ENCODE measurements around the gene PARD3.
"Not testable (repeated sequence)": the region's sequence is repeated elsewhere in the genome, so short reads cannot be mapped to it uniquely, and the experiment has no call there.

The PARD3 gene

DNA sequence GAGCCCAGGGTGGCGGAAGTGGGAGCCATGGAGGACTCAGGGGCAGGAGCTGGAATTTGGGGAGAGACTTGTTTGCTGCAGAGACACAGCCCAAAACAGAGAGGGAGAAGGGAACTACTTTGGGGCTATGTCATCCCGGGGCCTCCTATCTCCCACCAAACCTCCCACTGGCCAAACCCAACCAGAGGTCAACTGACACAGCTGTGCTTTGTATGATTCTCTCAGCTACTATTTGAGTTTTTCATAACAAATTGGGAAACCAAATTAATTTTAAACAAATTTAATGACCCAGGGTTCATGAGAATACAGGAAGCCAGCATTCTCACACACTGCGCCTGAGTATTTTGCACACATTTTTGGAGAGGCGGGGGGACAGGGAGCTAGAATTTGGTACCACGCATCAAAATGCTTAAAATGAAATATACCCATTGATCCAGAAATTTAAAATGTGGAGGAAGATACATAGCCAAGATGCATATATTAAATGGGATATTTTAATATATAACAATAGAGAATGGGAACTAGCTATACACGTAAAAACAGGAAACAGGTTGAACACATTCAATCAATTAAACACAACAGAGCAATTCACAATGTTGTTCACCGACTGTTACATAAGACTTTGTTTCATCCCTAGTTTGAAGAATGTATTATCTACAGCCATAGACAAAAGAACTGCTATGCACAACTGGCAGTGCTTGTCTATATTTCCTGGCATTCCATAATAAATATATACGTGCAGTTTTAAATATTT, 105.3 kb downstream of the PARD3 start:
- no peak for DNase-seq

DNA sequence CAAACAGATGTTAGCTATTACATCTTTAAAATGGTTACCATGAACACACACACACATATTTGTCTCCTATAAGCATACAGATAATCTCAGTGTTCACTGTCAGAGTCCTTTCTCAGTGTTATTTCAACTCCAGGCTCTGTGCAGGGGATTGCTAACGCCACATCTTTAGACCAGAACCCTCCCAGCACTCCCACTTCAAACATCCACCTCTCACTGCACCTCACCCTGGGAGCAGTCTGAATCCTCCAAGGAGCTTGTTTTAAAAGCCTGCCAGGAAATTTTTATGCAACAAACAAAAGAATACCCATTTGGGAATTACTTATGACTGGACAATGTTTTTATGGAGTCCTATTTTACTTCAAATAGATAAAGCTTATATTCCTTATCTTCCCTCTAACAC, 107.4 kb downstream of the PARD3 start:
- no peak for DNase-seq

DNA sequence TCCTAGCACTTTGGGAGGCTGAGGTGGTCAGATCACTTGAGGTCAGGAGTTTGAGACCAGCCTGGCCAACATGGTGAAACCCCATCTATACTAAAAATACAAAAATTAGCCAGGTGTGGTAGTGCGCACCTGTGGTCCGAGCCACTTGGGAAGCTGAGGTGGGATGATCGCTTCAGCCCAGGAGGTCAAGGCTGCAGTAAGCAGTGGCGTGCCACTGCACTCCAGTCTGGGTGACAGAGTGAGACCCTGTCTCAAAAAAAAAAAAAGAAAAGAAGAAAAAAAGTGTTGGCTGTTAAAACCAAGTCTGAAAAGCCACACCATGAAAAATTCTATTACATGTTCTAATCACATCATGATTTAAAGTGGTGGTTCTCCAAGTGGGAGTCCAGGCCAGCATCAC, 108.1 kb downstream of the PARD3 start:
- DNase-seq, result not testable (repeated sequence)

DNA sequence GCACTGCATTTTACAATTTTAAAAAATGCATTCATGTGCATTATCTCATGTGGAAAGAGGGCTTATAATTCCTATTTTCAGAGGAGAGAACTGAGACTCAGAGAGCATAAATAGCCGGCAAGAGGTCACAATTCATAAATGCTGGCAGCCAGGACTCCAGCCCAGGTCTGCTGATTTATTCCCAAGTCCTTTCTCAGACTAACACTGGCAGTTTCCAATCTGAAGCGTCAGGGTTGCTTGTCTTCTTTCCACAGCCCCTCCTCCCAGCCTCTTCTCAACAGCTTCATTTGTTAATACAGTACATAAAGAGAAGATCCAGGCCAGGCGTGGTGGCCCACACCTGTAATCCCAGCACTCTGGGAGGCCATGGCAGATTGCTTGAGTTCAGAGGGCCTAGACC, 108.9 kb downstream of the PARD3 start:
- no peak for DNase-seq

DNA sequence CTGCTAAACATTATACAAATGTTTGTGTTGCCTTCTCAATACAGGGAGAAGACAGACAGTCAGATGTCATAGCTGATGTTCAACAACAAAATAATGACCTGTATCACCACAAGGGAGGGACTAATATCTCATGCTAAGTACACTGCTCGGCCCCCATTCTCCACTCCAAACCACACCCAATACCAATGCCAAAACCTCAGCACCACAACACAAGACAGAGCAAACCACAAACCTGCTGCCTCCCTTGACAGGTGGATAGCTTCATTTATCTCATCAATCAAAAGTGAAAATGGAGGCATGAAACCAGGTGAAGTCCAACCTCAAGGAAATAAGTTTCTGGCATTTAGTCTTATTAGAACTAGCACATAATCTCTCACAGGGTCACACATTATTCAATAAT, 109.5 kb downstream of the PARD3 start:
- no peak for DNase-seq

DNA sequence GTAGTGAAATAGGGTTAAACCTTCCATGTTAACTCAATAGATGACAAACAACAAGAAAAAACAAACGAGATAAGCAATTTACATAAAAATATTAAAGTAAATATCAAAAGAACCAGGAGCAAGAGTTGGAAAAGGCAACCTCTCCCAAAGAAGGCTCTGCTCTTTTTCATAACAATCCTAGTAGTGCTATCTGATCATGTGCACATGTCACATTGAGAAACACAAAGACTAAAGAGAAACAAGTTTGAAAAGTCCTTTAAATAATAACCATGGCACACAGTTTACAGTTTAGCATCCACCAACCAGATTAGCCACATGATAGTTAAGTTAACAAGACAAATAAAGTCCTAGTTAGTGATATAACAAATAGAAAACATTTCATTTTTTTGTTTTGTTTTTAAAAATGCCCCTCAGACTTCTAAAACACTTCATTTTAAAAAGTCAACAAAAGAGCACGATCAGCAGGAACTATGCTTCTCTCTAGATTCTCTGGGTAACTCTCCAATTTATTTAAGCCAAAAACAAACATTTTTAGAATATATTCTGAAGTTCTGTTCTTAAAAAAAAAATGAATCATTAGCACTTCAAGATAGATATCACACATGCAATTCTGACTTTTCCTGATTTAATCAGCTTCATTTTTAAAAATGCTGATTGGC, 110.4 kb downstream of the PARD3 start:
- no peak for DNase-seq

DNA sequence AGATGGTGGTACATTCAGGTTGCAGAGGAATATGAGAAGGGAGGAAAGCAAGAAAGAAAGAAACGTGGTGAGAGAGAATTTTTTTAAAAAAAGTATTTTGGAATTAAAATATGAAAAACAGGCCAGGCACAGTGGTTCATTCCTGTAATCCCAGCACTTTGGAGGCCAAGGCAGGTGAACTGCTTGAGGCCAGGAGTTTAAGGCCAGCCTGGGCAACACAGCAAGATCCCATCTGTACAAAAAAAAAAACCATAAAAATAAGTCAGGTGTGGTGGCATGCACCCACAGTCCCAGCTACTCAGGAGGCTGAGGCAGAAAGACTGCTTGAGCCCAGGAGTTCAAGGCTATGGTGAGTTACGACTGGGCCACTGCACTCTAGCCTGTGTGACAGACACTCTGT, 112.1 kb downstream of the PARD3 start:
- DNase-seq, result no peak

DNA sequence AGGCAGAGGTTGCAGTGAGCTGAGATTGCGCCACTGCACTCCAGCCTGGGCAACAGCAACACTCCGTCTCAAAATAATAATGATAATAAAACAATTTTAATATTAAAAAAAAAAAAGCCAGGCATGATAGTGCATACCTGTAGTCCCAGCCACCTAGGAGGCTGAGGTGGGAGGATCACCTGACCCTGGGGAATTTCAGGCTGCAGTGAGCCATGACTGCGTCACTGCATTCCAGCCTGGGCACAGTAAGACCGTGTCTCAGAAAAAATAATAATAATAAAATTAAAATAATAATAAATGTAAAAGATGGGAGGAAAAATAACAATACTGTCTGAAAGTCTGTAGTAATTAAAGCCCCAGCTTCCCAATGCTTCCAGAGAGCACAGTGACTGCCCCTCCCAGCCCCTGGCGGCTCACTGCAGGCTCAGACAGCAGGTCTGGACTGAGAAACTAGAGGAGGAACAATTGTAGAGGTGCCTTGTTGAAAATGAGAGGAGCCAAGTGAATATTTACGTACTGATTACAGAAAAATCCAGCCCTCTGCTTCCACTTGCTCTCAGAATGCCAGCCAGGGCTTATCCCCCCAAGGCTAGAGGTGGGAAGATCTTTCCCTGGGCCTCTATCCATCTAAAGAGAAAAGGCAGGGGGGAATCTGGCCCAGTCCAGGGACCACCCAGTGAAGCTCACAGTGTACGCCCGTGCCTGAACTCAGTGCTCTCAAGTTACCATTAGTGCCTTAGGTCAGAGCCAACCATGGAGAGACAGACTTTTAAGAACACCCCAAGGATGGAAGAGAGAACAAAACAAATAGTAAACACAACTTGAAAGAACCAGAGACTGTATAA, 112.8 kb downstream of the PARD3 start:
- no peak for DNase-seq

DNA sequence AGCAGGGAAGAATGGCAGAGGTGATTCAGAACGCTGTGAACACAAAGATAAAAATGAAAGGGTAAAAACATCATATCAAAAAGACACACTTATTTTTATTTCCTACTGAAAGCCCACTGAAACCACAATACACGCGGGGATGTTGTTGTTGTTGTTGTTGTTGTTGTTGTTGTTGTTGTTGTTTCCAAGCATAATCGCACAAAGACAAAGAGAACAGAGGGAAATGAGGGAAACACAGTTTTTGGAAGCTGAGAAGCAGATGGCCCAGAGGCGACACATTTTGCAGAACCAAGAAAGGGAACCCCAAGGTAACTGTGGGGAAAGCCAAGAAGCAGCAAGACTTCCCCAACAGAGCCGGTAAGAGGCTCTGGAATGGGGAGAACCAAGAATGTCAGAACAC, 113.9 kb downstream of the PARD3 start:
- DNase-seq, result no peak

DNA sequence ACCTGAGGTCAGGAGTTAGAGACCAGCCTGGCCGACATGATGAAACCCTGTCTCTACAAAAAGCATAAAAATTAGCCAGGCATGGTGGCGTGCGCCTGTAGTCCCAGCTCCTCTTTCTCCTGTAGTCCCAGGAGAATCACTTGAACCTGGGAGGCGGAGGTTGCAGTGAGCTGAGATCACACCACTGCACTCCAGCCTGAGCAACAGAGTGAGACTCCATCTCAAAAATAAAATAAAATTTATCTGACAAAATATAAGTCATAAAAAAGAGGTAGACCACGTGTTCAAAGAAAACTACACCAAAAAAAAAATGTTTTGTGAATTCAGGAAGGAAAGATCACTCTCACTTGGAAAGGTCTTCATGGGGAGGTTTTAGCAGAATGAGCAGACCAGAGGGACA, 114.3 kb downstream of the PARD3 start:
- DNase-seq, result not testable (repeated sequence)

DNA sequence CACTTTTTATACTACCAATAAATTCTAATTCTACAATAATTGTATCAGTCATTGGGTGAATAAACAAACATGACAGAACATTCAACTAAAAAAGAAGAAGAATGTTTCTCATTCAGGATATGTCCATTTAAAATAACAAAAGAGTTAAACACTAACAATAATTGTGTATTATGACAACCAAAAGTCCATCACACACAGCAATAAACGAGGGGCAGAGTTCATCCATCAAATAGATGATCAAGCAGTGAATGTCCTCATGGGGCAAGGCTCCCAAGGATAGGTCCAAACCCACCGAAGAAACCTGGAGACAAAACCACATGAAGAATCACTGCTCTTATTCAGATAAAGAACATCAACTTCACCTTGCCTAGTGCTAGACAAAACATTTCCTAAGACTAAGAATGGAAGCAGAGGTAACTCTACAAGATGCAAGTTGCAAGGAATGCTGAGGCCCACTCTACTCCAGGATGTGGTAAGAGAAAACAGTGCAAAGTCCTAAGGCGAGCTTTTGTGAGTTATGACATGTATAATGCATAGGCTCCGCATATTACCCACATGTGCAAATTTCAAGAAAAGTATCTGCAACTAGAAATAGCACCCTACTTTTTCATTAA, 115.1 kb downstream of the PARD3 start:
- no peak for DNase-seq

DNA sequence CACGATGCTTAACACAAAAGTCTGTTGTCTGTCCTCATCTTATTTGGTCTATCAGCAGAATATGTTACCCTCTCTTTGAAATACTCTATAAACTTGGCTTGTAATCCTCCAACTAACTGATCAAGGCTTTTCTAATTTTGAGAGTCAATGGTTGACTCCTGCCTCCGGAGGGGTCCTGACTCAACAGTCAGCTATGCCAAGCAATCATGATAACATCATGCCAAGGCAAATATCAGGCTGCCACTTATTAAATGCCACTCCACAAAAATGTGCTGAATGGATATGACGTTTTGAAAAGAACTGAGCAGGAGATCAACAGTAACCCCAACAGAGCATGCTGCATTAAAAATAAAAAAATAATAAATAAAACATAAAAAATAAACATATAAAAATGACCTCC, 116.1 kb downstream of the PARD3 start:
- DNase-seq, result no peak

DNA sequence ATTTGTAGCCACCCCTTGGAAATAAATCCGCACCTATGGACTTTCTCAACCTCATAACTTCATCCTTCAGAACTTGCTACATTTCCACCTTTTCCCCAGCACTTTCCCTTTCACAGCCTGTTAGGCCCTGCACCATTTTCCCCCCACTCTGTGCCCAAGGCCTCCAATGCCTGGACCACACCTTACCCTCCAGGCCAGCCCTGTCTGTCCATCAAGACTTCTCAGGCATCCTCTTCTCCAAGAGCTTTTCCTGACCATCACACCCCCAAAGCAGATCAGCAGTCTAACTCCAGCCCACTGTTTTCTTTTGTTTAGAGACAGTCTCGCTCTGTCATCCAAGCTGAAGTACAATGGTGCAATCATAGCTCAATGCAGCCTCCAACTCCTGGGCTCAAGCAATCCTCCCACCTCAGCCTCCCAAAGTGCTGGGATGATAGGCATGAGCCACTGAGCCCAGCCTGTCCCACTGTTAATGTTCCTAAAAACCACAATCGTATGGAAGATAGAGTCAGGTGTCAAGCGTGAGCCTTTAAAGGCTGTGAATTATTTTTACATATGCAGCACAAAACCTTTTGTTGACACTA, 116.8 kb downstream of the PARD3 start:
- DNase-seq, result no peak

DNA sequence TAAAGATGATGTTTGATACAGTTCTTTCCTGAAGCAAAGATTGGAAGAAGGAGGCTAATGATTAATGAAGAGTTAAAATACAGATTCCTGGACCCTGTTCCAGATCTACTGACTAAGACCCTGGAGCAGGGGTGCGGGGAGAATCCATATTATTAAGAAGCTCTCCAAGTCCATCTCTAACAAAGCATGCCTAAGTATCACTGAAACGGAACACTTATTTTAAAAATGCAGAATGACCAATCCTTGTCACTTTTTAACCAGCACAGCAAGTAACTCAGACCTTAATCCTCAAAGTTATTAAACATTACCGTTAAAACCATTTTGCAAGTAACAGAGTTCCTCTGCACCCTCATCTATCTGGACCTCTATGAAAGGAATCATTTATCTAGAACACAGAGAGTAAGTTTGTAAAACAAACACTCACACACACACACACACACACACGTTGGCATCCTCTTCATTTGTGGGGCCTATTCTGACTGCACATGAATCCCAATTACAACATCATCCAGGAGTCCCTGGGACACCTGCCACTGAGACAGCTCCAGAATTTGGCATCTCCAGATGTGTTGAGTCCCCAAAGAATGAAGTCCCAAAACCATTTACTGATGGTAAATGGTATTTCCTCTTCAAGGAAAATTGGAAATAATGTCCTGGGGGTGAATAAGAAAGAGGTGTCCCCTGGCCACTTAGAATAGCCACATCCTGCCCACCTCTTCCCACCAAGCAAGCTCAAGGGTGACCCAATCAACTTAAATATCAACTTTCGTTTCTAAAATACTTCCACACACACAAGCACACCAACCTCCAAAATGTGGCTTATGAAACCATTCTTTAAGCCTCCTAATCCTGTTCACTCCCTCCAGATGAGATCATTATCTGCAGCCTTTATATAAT, 117.5 kb downstream of the PARD3 start:
- DNase-seq, result no peak

DNA sequence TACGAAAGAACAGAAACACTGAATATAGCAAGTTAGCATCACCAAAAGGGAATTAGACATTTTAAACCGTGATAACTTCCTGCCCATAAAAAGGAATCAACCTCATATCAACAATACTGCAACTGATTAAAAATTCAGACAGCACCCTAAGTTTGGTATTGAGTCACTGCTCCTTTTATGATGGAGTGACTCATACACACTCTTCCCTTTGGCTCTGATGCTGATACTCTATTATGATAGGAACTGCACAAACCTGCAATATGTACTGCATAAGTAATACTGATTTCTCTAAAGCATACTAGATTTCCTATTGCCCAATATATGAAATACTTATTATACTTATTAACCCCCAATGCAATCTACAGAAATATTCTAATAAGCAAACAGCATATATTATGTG, 118.7 kb downstream of the PARD3 start:
- no peak for DNase-seq

DNA sequence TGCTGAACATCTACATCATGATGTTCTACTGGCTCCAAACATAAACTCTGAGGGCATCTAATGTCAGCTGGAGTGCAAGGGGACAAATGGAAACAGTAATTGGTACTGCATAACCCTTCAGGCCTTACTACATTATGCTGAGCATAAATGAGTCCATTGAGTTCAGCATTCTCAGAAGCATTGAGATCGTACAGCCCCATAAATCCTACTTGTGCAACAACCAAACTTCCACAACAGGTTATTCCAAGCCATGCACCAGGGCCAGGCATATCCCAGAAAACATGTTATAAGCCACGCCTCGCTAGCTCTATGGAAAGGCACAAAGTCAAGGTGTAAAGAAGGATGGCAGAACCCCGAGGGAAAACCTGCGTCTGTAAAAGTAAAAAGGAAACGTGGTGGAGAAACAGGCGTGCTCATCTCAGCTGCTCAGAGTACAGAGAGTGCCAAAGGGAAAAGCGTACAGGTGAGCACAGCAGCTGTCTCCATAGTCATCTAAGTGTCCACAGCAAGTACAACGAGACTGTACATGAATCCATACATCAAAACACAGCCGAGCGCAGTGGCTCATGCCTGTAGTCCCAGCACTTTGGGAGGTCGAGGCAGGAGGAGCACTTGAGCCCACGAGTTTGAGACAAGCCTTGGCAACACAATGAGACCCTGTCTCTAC, 124.6 kb downstream of the PARD3 start:
- DNase-seq, result no peak

DNA sequence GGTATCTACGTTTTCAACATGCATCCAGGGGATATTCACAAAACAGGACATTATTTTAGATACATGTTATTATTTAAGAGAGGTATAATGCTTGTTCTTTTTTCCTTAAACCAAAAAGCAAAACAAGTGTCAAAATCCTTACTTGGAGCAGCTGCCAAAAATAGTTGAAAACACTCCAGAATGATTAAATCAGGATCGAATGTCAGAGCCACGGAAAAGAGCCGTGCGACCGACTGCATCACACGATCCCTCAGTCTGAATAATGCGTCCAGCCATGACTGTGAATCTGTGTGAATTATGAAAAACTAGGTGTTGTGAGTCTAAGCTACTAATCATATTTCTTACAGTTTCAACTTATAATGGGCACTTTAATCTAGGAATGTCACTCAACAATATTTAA, 126.0 kb downstream of the PARD3 start:
- no peak for DNase-seq

DNA sequence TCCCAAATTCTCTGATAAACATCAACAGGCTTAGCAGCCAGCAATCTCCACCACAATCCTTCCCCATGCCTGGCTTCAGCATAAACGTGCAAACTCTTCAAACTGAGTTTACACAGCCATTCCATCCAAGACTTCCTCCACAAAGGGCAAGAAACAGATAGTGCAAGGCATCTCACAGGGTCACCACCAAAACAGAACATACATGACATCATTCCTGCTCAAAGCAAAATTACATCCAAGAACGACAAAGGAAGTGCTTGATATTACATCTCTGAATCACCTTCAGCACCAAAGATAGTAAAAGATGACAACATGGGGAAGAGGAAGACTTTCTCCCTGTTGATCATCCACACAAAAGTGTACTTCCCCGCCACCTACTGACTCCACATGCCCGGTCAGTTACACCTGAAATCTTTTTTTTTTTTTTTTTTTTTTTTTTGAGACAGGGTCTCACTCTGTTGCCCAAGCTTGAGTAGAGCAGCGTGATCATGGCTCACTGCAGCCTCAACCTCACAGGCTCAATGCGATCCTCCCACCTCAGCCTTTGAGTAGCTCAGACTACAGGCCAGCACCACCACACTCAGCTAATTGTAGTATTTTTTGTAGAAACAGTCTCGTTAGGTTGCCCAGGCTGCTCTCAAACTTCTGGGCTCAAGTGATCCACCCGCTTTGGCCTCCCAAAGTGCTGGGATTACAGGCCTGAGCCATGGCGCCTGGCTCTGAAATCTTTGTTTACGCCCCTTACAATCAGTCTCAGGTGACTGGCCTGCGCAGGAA, 127.5 kb downstream of the PARD3 start:
- DNase-seq, result no peak

DNA sequence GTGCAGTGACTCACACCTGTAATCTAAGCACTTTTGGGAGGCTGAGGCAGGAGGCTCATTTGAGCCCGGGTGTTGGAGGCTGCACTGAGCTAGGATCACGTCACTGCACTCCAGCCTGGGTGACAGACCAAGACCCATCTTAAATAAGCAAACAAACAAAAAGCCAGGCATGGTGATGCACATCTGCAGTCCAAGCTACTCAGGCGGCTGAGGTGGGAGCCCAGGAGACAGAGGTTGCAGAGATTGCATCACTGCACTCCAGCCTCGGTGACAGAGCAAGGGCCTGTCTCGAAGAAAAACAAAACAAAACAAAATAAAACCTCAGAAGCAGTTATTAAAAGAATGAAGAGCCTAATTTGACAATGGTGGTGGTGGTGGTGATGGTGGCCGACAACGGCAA, 132.5 kb downstream of the PARD3 start:
- DNase-seq, result no peak

DNA sequence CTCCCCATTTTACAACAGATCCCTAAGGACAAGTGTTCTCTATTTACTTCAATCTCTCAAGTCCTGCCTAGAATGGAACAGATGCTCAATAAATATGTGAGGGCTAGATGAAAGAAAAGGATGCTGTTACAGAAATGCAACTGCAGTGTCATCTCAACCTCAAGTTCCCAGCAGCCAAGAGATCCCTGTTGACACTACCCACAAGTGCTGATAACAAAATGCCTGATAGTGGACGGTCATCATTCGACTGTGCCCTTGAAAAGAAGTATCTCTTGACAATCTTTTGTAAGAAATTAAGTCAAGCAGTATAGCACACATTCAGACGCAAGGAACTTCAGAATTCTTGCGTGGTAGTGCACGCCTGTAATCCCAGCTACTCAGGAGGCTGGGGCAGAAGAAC, 133.2 kb downstream of the PARD3 start:
- no peak for DNase-seq

DNA sequence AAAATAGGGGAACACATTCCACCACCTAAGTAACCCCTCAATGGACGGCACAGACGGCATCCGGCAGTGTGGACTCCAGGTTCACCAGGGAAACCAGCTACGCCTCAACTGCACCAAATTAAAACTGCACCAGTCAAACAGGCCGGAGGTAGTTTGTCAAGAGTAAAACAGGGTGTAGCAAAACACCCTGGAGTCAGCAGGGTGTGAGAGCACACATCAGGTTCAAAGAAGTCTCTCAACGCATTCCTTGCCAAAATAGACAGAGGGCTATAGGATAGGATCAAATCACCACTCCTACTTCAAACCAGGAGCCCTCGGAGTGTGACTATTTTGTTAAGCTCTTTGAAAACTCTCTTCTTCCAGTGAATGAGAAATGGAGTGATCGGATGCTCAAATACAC, 135.9 kb downstream of the PARD3 start:
- DNase-seq, result no peak
